GM20000 (cell line): ENCODE results near the gene LRIF1.

Experiments
- DNase-seq: peaks from one replicate; pipeline ENCODE4 v3.0.0; 2012; ENCODE audit warnings: low spot score
- TF ChIP-seq, protein P1 (sequence below): IDR thresholded peaks from 2 replicates; pipeline ENCODE4 v1.5.1; 2012; ENCODE audit warnings: mild to moderate bottlenecking, control low read depth; ENCODE audit errors: extremely low read depth, missing control alignments

Gene LRIF1

DNA sequence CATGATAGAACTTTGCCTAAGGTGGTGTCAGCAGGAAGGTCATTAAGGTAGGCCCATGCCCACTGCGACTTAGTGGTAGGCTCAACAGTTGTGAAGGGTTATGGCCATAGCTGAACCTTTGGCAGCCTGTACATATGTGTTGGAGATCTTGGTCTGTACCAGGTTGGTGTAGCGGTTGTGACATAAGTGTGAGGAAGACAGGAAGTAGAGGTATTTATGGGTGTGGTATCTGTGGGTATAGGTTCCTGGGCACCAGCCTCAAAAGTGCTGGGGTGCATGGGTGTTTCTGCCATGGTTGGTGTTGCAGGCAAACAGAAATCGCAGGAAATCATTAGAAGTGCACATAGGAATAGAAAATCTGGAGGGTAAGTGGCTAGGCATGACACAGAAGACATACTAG is 18.6 kb upstream of the LRIF1 start:
- TF ChIP-seq, protein P1, sequence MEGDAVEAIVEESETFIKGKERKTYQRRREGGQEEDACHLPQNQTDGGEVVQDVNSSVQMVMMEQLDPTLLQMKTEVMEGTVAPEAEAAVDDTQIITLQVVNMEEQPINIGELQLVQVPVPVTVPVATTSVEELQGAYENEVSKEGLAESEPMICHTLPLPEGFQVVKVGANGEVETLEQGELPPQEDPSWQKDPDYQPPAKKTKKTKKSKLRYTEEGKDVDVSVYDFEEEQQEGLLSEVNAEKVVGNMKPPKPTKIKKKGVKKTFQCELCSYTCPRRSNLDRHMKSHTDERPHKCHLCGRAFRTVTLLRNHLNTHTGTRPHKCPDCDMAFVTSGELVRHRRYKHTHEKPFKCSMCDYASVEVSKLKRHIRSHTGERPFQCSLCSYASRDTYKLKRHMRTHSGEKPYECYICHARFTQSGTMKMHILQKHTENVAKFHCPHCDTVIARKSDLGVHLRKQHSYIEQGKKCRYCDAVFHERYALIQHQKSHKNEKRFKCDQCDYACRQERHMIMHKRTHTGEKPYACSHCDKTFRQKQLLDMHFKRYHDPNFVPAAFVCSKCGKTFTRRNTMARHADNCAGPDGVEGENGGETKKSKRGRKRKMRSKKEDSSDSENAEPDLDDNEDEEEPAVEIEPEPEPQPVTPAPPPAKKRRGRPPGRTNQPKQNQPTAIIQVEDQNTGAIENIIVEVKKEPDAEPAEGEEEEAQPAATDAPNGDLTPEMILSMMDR = no peak
- DNase-seq = no peak

GRCh38 chr1:110979154-110979553 is 15.4 kb upstream of the LRIF1 start:
- DNase-seq = no peak
- TF ChIP-seq, protein P1 = no peak

DNA sequence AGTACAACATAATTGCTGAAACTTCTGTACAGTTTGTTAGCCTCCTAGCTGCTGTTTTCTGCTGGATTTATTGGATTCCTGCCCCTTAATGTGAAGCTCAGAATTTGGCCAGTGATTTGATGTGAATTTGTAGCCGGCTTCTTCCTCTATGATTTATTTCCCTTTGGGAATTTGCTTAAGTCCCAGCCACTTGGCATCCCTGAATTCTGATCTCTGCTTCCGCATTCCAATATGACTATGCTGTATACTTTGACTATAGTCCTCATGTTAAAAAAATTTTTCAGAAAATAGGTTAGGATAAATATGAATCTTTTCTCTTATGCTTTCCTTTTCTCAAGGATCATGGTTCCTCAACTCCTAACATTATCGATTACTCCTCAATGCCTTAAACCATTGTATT is 12.4 kb upstream of the LRIF1 start:
- TF ChIP-seq, protein P1 = no peak
- DNase-seq = no peak

- TF ChIP-seq, protein P1 = no peak
- DNase-seq = no peak
Observed at GRCh38 chr1:110975265-110975664, 11.5 kb upstream of the LRIF1 start.

- TF ChIP-seq, protein P1 = no peak
- DNase-seq = no peak
Observed at GRCh38 chr1:110967256-110967655, 3.5 kb upstream of the LRIF1 start.

DNA sequence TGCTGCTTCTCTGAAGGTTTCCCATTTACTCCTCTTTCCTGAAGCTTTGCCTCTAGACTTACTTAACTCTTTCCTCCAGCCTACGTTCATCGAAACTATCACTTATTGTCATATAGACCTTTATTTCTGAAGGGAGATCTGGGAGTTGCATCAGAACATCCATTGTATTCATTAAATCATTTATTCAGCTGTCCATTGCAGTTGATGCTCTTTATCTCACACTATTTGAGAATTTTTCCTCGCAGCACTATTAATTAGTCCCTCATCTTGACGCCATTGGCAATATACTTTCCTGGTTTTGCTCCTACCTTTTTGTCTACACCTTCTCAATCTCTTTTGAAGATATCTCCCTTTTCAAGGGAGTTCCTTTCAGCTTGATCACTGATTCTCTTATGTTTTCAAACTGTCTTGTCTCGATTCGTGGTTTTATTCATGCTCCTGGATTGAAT is 757 bp upstream of the LRIF1 start:
- TF ChIP-seq, protein P1 = no peak
- DNase-seq = no peak

DNA sequence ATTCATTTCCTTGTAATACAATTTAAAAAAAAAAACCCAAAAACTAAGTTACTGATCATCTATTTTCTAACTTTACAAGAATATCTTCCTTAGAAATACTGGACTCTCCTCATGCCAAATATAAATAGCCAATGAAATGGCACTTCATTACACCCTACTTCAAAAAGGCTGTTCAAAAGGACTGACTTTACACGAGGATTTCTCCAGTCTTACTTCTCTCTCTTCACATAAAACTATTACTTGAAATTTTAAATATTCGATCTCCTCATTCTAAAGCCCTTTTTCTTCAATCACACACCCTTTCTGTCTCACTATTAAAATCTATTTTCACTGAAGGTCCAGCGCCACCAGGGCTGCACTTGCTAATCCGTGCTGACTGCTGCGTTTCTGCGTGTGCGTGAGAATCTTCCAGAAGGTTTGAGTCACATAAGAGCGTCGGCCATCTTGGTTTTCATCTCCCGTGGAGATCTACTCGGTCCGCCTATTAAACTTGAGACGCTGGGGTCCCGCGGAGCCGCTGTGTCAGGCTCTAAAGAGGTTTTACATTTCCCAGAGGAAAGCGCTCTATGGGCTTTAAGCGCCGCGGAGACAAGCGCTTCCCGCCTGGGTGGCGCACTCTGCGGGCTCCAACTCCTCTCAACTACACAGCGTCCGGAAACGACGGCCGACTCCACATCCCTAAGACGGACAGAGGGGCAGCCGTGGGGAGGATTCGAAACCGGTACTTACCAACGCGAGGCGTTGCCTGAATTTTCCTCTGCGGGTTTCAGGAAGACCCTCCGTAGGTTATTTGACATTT is 631 bp downstream of the LRIF1 start:
- TF ChIP-seq, protein P1 = no peak
- DNase-seq = peak; percentile 44
